ENCODE results near the gene JMJD4. TPM values are rescaled to one million over a fixed set of nuclear protein-coding genes. Genes with fewer than 3 reads are reported as not detected.

The JMJD4 gene
- total RNA-seq, 1 experiment from 2014 or later: 24.4 TPM

GRCh38 chr1:227779021-227779441, 43.9 kb upstream of the JMJD4 start:
- no peak overlapping the region for H3T11ph ChIP-seq (ENCODE audit: low read length)
- Mint-ChIP-seq H3K4me3 (no peak overlapping the region), H3K36me3 (ENCODE audit: insufficient read depth in 1 of 3, low read depth in 3 of 3) (peaks cover 2 to 20% (median 15%) of the 10 kb centered on the region in 3 experiments; a peak in 5 of 7 replicates), H3K27me3 (ENCODE audit: low read depth) (no peaks in the 10 kb centered on the region), H3K4me1 (no peaks in the 10 kb centered on the region), H3K27ac (no peak overlapping the region; a peak in 1 of 7 replicates), H3K9me3 (no peaks in the 10 kb centered on the region)
- H3K18ac ChIP-seq (ENCODE audit: insufficient read length, low read depth, low read length): peak overlapping the region; percentile 22
- H3K56ac ChIP-seq (ENCODE audit: insufficient read length, low read depth, low read length): no peak overlapping the region
- no peaks in the 10 kb centered on the region for H3K23me2 ChIP-seq (ENCODE audit: insufficient read length, low read depth, low read length, poor library complexity, severe bottlenecking)
- no peak overlapping the region for H3K4me2 ChIP-seq (ENCODE audit: insufficient read depth, insufficient read length, low read length)
- no peaks in the 10 kb centered on the region for H4K20me1 ChIP-seq (ENCODE audit: control insufficient read depth, insufficient read depth, insufficient read length)
- no peak overlapping the region for H2AFZ ChIP-seq (ENCODE audit: low read length)
- no peak overlapping the region for H2BK5ac ChIP-seq (ENCODE audit: insufficient read length, low read length)
- no peak overlapping the region for H4K8ac ChIP-seq (replicated peaks; ENCODE audit: insufficient read length, low read depth, low read length)
- H2AK5ac ChIP-seq (ENCODE audit: insufficient read length, low read length): no peak overlapping the region
- TF ChIP-seq CTCF (conservative IDR thresholded peaks at IDR 0.05): no peak
- no peak overlapping the region for H3K9ac ChIP-seq (ENCODE audit: extremely low read depth, insufficient read length, low read length)
- no peak overlapping the region for H2BK12ac ChIP-seq (ENCODE audit: insufficient read length, low read depth, low read length)
- H2BK15ac ChIP-seq (ENCODE audit: low read depth, low read length): no peak overlapping the region
- DNase-seq: peak; percentile 18
- H3K4ac ChIP-seq (ENCODE audit: low read depth, low read length): no peak overlapping the region
- no peak overlapping the region for H4K91ac ChIP-seq (ENCODE audit: insufficient read length, low read depth, low read length)
- H3K23ac ChIP-seq (ENCODE audit: insufficient read length, low read depth, low read length): no peak overlapping the region
- H4K5ac ChIP-seq (ENCODE audit: insufficient read length, low read depth, low read length): no peak overlapping the region
- no peaks in the 10 kb centered on the region for H3K9me3 ChIP-seq (ENCODE audit: control insufficient read depth, low read depth, low read length)
- H3K79me1 ChIP-seq (ENCODE audit: insufficient read depth, low read depth, low read length, poor library complexity, severe bottlenecking): no peaks in the 10 kb centered on the region
- WGBS (ENCODE audit: extremely low coverage, insufficient read length, low lambda C conversion rate): no CpG with 5 or more reads among the region's 10 CpGs
- no peaks in the 10 kb centered on the region for H3K4me1 ChIP-seq (ENCODE audit: insufficient read depth, low read length)
- no peaks in the 10 kb centered on the region for H3K79me2 ChIP-seq (ENCODE audit: insufficient read depth, low read length)
- H3K27ac ChIP-seq (ENCODE audit: insufficient read length, low read depth, low read length): no peak overlapping the region
- no peak overlapping the region for H2BK120ac ChIP-seq (ENCODE audit: low read depth, low read length, poor library complexity, severe bottlenecking)
- H2BK20ac ChIP-seq (ENCODE audit: low read depth, low read length, poor library complexity, severe bottlenecking): no peak overlapping the region
- no peak overlapping the region; the same call in 1 of the 2 replicates for H3K14ac ChIP-seq (ENCODE audit: insufficient read depth, low read length)
- H3K27me3 ChIP-seq (ENCODE audit: insufficient read depth, low read length): no peaks in the 10 kb centered on the region

All from H9 (cell line).